K562 (cell line): Measurements from ENCODE around the gene PDLIM5.

Experiments
- FOXM1 ChIP-seq, 2 experiments: fragments of 450-650 bp in 1 of 2; sonication (generic) in 1 of 2; formaldehyde crosslinking in 1 of 2; IDR thresholded peaks; 2 replicates each; pipeline versions ENCODE4 v1.6.1 to v1.9.0; 2017 to 2022; ENCODE audit warnings: low read depth in 2 of 2, mild to moderate bottlenecking in 2 of 2, missing genetic modification reagents in 1 of 2, moderate library complexity in 1 of 2
- GABPB1 ChIP-seq: sonication (generic); formaldehyde crosslinking; IDR thresholded peaks from 2 replicates; pipeline ENCODE4 v1.8.0; 2022; ENCODE audit warnings: mild to moderate bottlenecking, missing genetic modification reagents
- SMARCE1 ChIP-seq: fragments of 450-650 bp; IDR thresholded peaks from 2 replicates; pipeline ENCODE4 v1.7.1; 2016; ENCODE audit warnings: mild to moderate bottlenecking
- SP1 ChIP-seq: sonication (generic); formaldehyde crosslinking; IDR thresholded peaks from 2 replicates; pipeline ENCODE4 v1.8.1; 2022; ENCODE audit warnings: mild to moderate bottlenecking, missing genetic modification reagents
- TF ChIP-seq, protein P1 (sequence below), 3 experiments: IDR thresholded peaks in 2 of 3; conservative IDR thresholded peaks in 1 of 3; 2 replicates each; pipeline ENCODE4 v1.5.1; 2011 to 2012; ENCODE audit warnings: low read length in 3 of 3, mild to moderate bottlenecking in 3 of 3, control low read depth in 2 of 3, improper control_type of control experiment in 1 of 3, inconsistent platforms in 1 of 3, low read depth in 1 of 3, mixed read lengths in 1 of 3, moderate library complexity in 1 of 3; ENCODE audit not compliant: insufficient read depth in 2 of 3

DNA sequence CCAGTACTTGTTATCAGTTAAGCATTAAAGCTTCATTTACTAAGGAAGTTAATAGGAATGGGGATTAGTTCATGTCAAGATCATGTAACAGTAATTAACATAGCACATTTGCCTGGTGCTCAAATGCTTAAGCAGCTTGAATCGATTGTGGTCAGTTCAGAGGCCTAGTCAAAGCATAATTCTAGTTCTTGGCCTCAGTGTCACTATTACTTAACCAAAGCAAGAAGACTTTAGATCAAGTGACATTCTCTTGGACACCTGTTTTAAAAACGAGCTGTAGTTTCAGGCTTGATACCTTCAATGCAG lies 190.8 kb downstream of the PDLIM5 start:
- TF ChIP-seq SMARCE1 (no peak), FOXM1 (IDR thresholded peaks at IDR 0.05; ENCODE audit: low read depth) (no peak), FOXM1 (CRISPR knock-in tag; IDR thresholded peaks at IDR 0.05; ENCODE audit: low read depth) (no peak), GABPB1 (CRISPR knock-in tag) (no peak), SP1 (CRISPR knock-in tag) (no peak)
- TF ChIP-seq, protein P1, sequence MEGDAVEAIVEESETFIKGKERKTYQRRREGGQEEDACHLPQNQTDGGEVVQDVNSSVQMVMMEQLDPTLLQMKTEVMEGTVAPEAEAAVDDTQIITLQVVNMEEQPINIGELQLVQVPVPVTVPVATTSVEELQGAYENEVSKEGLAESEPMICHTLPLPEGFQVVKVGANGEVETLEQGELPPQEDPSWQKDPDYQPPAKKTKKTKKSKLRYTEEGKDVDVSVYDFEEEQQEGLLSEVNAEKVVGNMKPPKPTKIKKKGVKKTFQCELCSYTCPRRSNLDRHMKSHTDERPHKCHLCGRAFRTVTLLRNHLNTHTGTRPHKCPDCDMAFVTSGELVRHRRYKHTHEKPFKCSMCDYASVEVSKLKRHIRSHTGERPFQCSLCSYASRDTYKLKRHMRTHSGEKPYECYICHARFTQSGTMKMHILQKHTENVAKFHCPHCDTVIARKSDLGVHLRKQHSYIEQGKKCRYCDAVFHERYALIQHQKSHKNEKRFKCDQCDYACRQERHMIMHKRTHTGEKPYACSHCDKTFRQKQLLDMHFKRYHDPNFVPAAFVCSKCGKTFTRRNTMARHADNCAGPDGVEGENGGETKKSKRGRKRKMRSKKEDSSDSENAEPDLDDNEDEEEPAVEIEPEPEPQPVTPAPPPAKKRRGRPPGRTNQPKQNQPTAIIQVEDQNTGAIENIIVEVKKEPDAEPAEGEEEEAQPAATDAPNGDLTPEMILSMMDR (IDR thresholded peaks at IDR 0.05 in 2 of 3, conservative IDR thresholded peaks at IDR 0.05 in 1 of 3; ENCODE audit: insufficient read depth in 2 of 3, low read depth in 1 of 3, low read length in 3 of 3) = no peak
